Measurements from ENCODE around the gene C1QTNF4. TPM values are rescaled to one million over a fixed set of nuclear protein-coding genes. Genes with fewer than 3 reads are reported as not detected.

Gene C1QTNF4
- total and polyA plus RNA-seq, 2 of the 13 experiments (the other 11 are each of a cell fraction or from before 2014, with no cell fraction given): not detected

DNA sequence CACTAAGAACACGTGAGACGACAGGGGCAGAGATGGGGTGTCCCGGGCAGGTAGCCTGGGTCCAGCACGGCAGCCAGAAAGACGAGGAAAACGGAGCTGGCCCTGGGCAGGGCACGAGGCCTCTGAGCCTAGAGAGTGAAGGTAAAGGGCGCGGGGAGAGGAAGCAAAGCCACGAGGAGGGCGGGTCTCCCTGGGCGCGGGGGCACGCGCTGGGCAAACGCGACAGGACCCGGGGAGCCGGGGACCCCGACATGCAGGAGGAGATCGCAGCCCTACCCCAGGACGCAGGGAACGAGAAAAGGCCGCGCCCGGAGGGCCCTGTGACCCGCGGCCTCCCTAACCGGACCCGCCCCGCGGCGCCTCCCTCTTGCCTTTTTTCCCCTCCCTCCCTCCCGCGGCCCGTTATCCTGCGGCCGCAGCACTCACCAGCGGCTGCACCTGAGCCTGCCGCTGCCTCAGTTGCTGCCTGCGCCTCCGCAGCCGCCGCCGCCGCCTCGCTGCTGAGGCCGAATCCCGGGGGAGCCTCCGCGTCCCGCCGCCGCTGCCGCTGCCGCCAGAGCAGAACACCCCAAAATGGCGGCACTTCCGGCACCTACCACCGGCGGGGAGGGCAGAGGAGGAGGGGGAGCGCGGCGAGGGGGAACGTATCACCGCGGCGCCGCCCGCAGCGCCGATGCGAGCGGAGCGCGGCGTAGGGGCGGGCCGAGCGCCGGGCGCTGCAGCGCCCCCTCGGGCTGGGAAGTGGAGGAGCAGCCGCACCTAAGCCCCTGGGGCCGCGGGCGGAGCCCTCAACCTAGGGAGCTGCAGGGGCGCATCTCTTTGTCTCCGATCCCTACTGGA is 41.4 kb downstream of the C1QTNF4 start, which contains the start of gene CELF1 (continued):
- TF ChIP-seq MYPOP (CRISPR knock-in tag; IDR thresholded peaks at IDR 0.05) (no peak; the same call in 1 of the 2 replicates), ZNF350 (CRISPR knock-in tag; IDR thresholded peaks at IDR 0.05; ENCODE audit: borderline replicate concordance, low read depth) (peak; percentile 52; the same call in 1 of the 2 replicates), SMAD3 (CRISPR knock-in tag; IDR thresholded peaks at IDR 0.05) (no peak), NCOA2 (CRISPR knock-in tag; IDR thresholded peaks at IDR 0.05) (no peak), ATF6 (CRISPR knock-in tag; conservative IDR thresholded peaks at IDR 0.05) (no peak), STAT6 (CRISPR knock-in tag; IDR thresholded peaks at IDR 0.05; ENCODE audit: borderline replicate concordance) (no peak), ZNF121 (CRISPR knock-in tag; IDR thresholded peaks at IDR 0.05) (no peak), ZBTB14 (CRISPR knock-in tag; IDR thresholded peaks at IDR 0.05) (no peak), KDM6A (CRISPR knock-in tag; IDR thresholded peaks at IDR 0.05; ENCODE audit: low read depth) (no peak), CC2D1A (CRISPR knock-in tag; IDR thresholded peaks at IDR 0.05) (no peak)
- TF ChIP-seq, protein P1, sequence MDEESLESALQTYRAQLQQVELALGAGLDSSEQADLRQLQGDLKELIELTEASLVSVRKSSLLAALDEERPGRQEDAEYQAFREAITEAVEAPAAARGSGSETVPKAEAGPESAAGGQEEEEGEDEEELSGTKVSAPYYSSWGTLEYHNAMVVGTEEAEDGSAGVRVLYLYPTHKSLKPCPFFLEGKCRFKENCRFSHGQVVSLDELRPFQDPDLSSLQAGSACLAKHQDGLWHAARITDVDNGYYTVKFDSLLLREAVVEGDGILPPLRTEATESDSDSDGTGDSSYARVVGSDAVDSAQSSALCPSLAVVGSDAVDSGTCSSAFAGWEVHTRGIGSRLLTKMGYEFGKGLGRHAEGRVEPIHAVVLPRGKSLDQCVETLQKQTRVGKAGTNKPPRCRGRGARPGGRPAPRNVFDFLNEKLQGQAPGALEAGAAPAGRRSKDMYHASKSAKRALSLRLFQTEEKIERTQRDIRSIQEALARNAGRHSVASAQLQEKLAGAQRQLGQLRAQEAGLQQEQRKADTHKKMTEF (CRISPR knock-in tag; IDR thresholded peaks at IDR 0.05): peak; percentile 74; the same call in 1 of the 2 replicates
- TF ChIP-seq, protein P2, sequence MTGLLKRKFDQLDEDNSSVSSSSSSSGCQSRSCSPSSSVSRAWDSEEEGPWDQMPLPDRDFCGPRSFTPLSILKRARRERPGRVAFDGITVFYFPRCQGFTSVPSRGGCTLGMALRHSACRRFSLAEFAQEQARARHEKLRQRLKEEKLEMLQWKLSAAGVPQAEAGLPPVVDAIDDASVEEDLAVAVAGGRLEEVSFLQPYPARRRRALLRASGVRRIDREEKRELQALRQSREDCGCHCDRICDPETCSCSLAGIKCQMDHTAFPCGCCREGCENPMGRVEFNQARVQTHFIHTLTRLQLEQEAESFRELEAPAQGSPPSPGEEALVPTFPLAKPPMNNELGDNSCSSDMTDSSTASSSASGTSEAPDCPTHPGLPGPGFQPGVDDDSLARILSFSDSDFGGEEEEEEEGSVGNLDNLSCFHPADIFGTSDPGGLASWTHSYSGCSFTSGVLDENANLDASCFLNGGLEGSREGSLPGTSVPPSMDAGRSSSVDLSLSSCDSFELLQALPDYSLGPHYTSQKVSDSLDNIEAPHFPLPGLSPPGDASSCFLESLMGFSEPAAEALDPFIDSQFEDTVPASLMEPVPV (CRISPR knock-in tag; IDR thresholded peaks at IDR 0.05): peak; percentile 47; the same call in 1 of the 2 replicates
- TF ChIP-seq, protein P3, sequence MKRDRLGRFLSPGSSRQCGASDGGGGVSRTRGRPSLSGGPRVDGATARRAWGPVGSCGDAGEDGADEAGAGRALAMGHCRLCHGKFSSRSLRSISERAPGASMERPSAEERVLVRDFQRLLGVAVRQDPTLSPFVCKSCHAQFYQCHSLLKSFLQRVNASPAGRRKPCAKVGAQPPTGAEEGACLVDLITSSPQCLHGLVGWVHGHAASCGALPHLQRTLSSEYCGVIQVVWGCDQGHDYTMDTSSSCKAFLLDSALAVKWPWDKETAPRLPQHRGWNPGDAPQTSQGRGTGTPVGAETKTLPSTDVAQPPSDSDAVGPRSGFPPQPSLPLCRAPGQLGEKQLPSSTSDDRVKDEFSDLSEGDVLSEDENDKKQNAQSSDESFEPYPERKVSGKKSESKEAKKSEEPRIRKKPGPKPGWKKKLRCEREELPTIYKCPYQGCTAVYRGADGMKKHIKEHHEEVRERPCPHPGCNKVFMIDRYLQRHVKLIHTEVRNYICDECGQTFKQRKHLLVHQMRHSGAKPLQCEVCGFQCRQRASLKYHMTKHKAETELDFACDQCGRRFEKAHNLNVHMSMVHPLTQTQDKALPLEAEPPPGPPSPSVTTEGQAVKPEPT (CRISPR knock-in tag; IDR thresholded peaks at IDR 0.05; ENCODE audit: low read depth): 0 out of 2 replicates have a peak, but pooled peaks have one; percentile 44
- TF ChIP-seq, protein P4, sequence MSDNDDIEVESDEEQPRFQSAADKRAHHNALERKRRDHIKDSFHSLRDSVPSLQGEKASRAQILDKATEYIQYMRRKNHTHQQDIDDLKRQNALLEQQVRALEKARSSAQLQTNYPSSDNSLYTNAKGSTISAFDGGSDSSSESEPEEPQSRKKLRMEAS (IDR thresholded peaks at IDR 0.05): peak; percentile 67
